HFFc6 (cell line): Measurements from ENCODE around the gene LDLRAD3. TPM values are rescaled to one million over a fixed set of nuclear protein-coding genes. Genes with fewer than 3 reads are reported as not detected.

Experiments used
- DNase-seq: peaks from one replicate; pipeline ENCODE4 v3.0.0-alpha.2; 2018
- H3K27ac Mint-ChIP-seq: 2 replicates; pipeline ENCODE4 v1.8.0; 2020; ENCODE audit warnings: mild to moderate bottlenecking, mixed read lengths
- H3K27me3 Mint-ChIP-seq: 2 replicates; pipeline ENCODE4 v1.8.0; 2021; ENCODE audit warnings: mild to moderate bottlenecking, moderate library complexity, mixed read lengths; ENCODE audit not compliant: insufficient read depth
- H3K36me3 Mint-ChIP-seq: 2 replicates; pipeline ENCODE4 v1.8.0; 2021; ENCODE audit warnings: low read depth, mixed read lengths
- H3K4me1 Mint-ChIP-seq: 2 replicates; pipeline ENCODE4 v1.8.0; 2020; ENCODE audit warnings: low read depth, mixed read lengths
- H3K4me3 Mint-ChIP-seq: 2 replicates; pipeline ENCODE4 v1.8.0; 2020; ENCODE audit warnings: mild to moderate bottlenecking, moderate library complexity, mixed read lengths
- H3K9me3 Mint-ChIP-seq: 2 replicates; pipeline ENCODE4 v1.8.0; 2020; ENCODE audit warnings: mild to moderate bottlenecking, mixed read lengths
- CTCF ChIP-seq: fragments of 200-600 bp; sonication (generic); IDR thresholded peaks from 2 replicates; pipeline ENCODE4 v1.5.0; 2021; ENCODE audit warnings: antibody characterized with exemption, mild to moderate bottlenecking
- total RNA-seq, 6 experiments: library from RNA; stranded (reverse); fragmentation: NEBNext Ultra II Directional; extraction: Animal tissue kit (Norgen Biotek cat#: 25700); gene quantifications; 2 replicates in 1 of 6; 3 replicates in 5 of 6; pipeline ENCODE4 v1.2.3, GENCODE V29; 2021

The LDLRAD3 gene
- total RNA-seq, 6 experiments from 2014 or later = 5.2 to 6.5 (median 5.6) TPM

- peaks cover 8% of the 10 kb centered on the region for H3K9me3 Mint-ChIP-seq
- no peak for TF ChIP-seq CTCF
- no peak overlapping the region; the same call in 1 of the 2 replicates for H3K4me3 Mint-ChIP-seq
- peaks cover 11% of the 10 kb centered on the region for H3K36me3 Mint-ChIP-seq
- no peak for DNase-seq
- H3K27ac Mint-ChIP-seq = no peak overlapping the region
- peaks cover 8% of the 10 kb centered on the region for H3K27me3 Mint-ChIP-seq
- H3K4me1 Mint-ChIP-seq = no peaks in the 10 kb centered on the region
Measured at GRCh38 chr11:36066891-36067290, 123.0 kb downstream of the LDLRAD3 start.

GRCh38 chr11:36069576-36070212, 125.8 kb downstream of the LDLRAD3 start:
- no peak overlapping the region for H3K4me3 Mint-ChIP-seq
- DNase-seq = no peak
- TF ChIP-seq CTCF = no peak
- no peak overlapping the region for H3K27ac Mint-ChIP-seq
- peaks cover 22% of the 10 kb centered on the region for H3K4me1 Mint-ChIP-seq
- peaks cover 11% of the 10 kb centered on the region for H3K36me3 Mint-ChIP-seq
- peaks cover 8% of the 10 kb centered on the region for H3K9me3 Mint-ChIP-seq
- peaks cover 8% of the 10 kb centered on the region for H3K27me3 Mint-ChIP-seq

GRCh38 chr11:36070213-36070953, 126.5 kb downstream of the LDLRAD3 start:
- H3K4me3 Mint-ChIP-seq = no peak overlapping the region
- H3K27ac Mint-ChIP-seq = no peak overlapping the region
- peaks cover 8% of the 10 kb centered on the region for H3K27me3 Mint-ChIP-seq
- peaks cover 29% of the 10 kb centered on the region for H3K4me1 Mint-ChIP-seq
- peaks cover 11% of the 10 kb centered on the region for H3K36me3 Mint-ChIP-seq
- peaks cover 8% of the 10 kb centered on the region for H3K9me3 Mint-ChIP-seq
- no peak for DNase-seq
- TF ChIP-seq CTCF = no peak

GRCh38 chr11:36070954-36071330, 127.1 kb downstream of the LDLRAD3 start:
- Mint-ChIP-seq H3K4me3 (no peak overlapping the region), H3K4me1 (peaks cover 35% of the 10 kb centered on the region), H3K27me3 (peaks cover 8% of the 10 kb centered on the region), H3K27ac (no peak overlapping the region), H3K36me3 (peaks cover 11% of the 10 kb centered on the region), H3K9me3 (peaks cover 12% of the 10 kb centered on the region)
- TF ChIP-seq CTCF = no peak
- DNase-seq = no peak

- Mint-ChIP-seq H3K9me3 (peaks cover 7% of the 10 kb centered on the region), H3K4me3 (no peak overlapping the region), H3K4me1 (peaks cover 37% of the 10 kb centered on the region), H3K36me3 (peaks cover 4% of the 10 kb centered on the region), H3K27me3 (peaks cover 5% of the 10 kb centered on the region), H3K27ac (no peak overlapping the region)
- TF ChIP-seq CTCF = no peak
- DNase-seq = no peak
Measured at GRCh38 chr11:36071917-36072500, 128.1 kb downstream of the LDLRAD3 start.
